HCT116 (cell line): ENCODE results near the gene ELF2. TPM values are rescaled to one million over a fixed set of nuclear protein-coding genes. Genes with fewer than 3 reads are reported as not detected.

Experiments used
- ATAC-seq: fragments of 200-7000 bp; cut with Tn5 transposase; 2 replicates; pipeline ENCODE4 v1.9.1; 2020; ENCODE audit warnings: mild to moderate bottlenecking, moderate library complexity
- BruUV-seq: library from RNA; stranded (reverse); fragments of 400-500 nt; replicated peaks from 2 replicates; lab custom pipeline; 2021; lab: Mats Ljungman, UMichigan
- CTCF ChIA-PET: fragments of 300-600 bp; sonication (Branson Sonifier 250); formaldehyde crosslinking; loops from one replicate; lab custom pipeline; 2021; ENCODE audit warnings: antibody characterized with exemption; lab: Charles Lee
- POLR2A ChIA-PET: fragments of 300-600, 350-600 bp; sonication (Branson Sonifier 250); formaldehyde crosslinking; loops from one replicate; lab custom pipeline; 2021; ENCODE audit warnings: antibody characterized with exemption; lab: Charles Lee
- RAD21 ChIA-PET, 2 experiments: fragments of 300-600 bp; sonication (Branson Sonifier 250); formaldehyde crosslinking; loops; one replicate each; lab custom pipeline; 2023; ENCODE audit warnings: low total read pairs in 2 of 2; ENCODE audit not compliant: uncharacterized antibody in 2 of 2, unreplicated experiment in 2 of 2, low non-redundant PET in 1 of 2; lab: Charles Lee
- DNase-seq: peaks from one replicate; pipeline ENCODE4 v3.0.0-alpha.2; 2010; ENCODE audit warnings: low read depth, low spot score
- H2AFZ ChIP-seq: fragments of 200-600 bp; shearing (Covaris generic), sonication (generic); 2 replicates; pipeline ENCODE4 v1.6.1; 2017; ENCODE audit warnings: low read depth, mixed run types, mixed read lengths, antibody characterized with exemption, low read length; ENCODE audit not compliant: poor library complexity, severe bottlenecking
- H3K27ac ChIP-seq: 2 replicates; pipeline ENCODE4 v1.5.1; 2012; ENCODE audit warnings: low read depth, low read length
- H3K27me3 ChIP-seq: fragments of 200-600 bp; sonication (generic); 2 replicates; pipeline ENCODE4 v1.6.1; 2016; ENCODE audit warnings: mixed run types, low read length, mixed read lengths; ENCODE audit not compliant: insufficient read depth
- H3K36me3 ChIP-seq, 2 experiments: fragments of 200-500 bp in 1 of 2; fragments of 200-600 bp in 1 of 2; sonication (Bioruptor generic) in 1 of 2; sonication (generic) in 1 of 2; 2 replicates each; pipeline versions ENCODE4 v1.5.1 to v1.6.1; 2014 to 2016; ENCODE audit warnings: low read length in 2 of 2, inconsistent platforms in 1 of 2, mixed read lengths in 1 of 2, mixed run types in 1 of 2; ENCODE audit not compliant: insufficient read depth in 2 of 2, control insufficient read depth in 1 of 2
- H3K4me1 ChIP-seq, 2 experiments: fragments of 200-600 bp in 1 of 2; sonication (generic) in 1 of 2; 2 replicates each; pipeline versions ENCODE4 v1.5.1 to v1.6.1; 2012 to 2017; ENCODE audit warnings: low read length in 2 of 2, inconsistent platforms in 1 of 2, mild to moderate bottlenecking in 1 of 2, mixed read lengths in 1 of 2, mixed run types in 1 of 2, moderate library complexity in 1 of 2; ENCODE audit not compliant: insufficient read depth in 2 of 2, control insufficient read depth in 1 of 2
- H3K4me2 ChIP-seq: fragments of 200-600 bp; sonication (generic); 2 replicates; pipeline ENCODE4 v1.6.1; 2017; ENCODE audit warnings: mixed run types, low read length, mixed read lengths
- H3K4me3 ChIP-seq, 2 experiments: fragments of 200-600 bp in 1 of 2; sonication (generic) in 1 of 2; replicated peaks in 1 of 2; 2 replicates each; pipeline ENCODE4 v1.5.1; 2011 to 2016; ENCODE audit warnings: low read length in 2 of 2, control low read depth in 1 of 2, low read depth in 1 of 2, mild to moderate bottlenecking in 1 of 2, mixed read lengths in 1 of 2, mixed run types in 1 of 2
- H3K79me2 ChIP-seq: fragments of 200-600 bp; sonication (generic); 2 replicates; pipeline ENCODE4 v1.6.1; 2017; ENCODE audit warnings: mild to moderate bottlenecking, mixed run types, low read length, moderate library complexity, mixed read lengths; ENCODE audit not compliant: insufficient read depth
- H3K9ac ChIP-seq: fragments of 200-600 bp; sonication (generic); 2 replicates; pipeline ENCODE4 v1.6.1; 2016; ENCODE audit warnings: low read length, mixed read lengths
- H3K9me2 ChIP-seq: fragments of 200-600 bp; sonication (generic), shearing (Covaris generic); 2 replicates; pipeline ENCODE4 v1.6.1; 2017; ENCODE audit warnings: mixed run types, mild to moderate bottlenecking, moderate library complexity; ENCODE audit not compliant: insufficient read depth
- H3K9me3 ChIP-seq, 2 experiments: fragments of 200-500 bp in 1 of 2; fragments of 200-600 bp in 1 of 2; sonication (Bioruptor generic) in 1 of 2; sonication (generic) in 1 of 2; 2 replicates each; pipeline ENCODE4 v1.6.1; 2014 to 2017; ENCODE audit warnings: low read length in 2 of 2, mixed read lengths in 2 of 2, inconsistent platforms in 1 of 2, low read depth in 1 of 2, mild to moderate bottlenecking in 1 of 2, mixed run types in 1 of 2, moderate library complexity in 1 of 2; ENCODE audit not compliant: control insufficient read depth in 1 of 2, insufficient read depth in 1 of 2
- H4K20me1 ChIP-seq: fragments of 200-600 bp; sonication (generic), shearing (Covaris generic); 2 replicates; pipeline ENCODE4 v1.6.1; 2017; ENCODE audit warnings: mixed run types, mild to moderate bottlenecking, moderate library complexity; ENCODE audit not compliant: insufficient read depth
- CBX3 ChIP-seq: IDR thresholded peaks from 2 replicates; pipeline ENCODE4 v1.6.1; 2012; ENCODE audit warnings: low read depth
- CEBPB ChIP-seq: IDR thresholded peaks from 2 replicates; pipeline ENCODE4 v1.6.1; 2012; ENCODE audit warnings: low read depth
- ELF1 ChIP-seq: IDR thresholded peaks from 2 replicates; pipeline ENCODE4 v1.6.1; 2012; ENCODE audit warnings: low read depth, borderline replicate concordance
- JUND ChIP-seq: IDR thresholded peaks from 2 replicates; pipeline ENCODE4 v1.6.1; 2012
- MAX ChIP-seq: IDR thresholded peaks from 2 replicates; pipeline ENCODE4 v1.6.1; 2012
- POLR2AphosphoS5 ChIP-seq: IDR thresholded peaks from 2 replicates; pipeline ENCODE4 v1.6.1; 2011; ENCODE audit warnings: mild to moderate bottlenecking, low read depth, low read length, moderate library complexity
- SIN3A ChIP-seq: IDR thresholded peaks from 2 replicates; pipeline ENCODE4 v1.6.1; 2012; ENCODE audit warnings: low read depth
- ZBTB33 ChIP-seq: IDR thresholded peaks from 2 replicates; pipeline ENCODE4 v1.6.1; 2011; ENCODE audit warnings: mild to moderate bottlenecking, low read length, moderate library complexity; ENCODE audit not compliant: insufficient replicate concordance; ENCODE audit errors: extremely low read depth
- ZFX ChIP-seq: fragments of 450-650 bp; IDR thresholded peaks from 2 replicates; pipeline ENCODE4 v1.6.1; 2017
- intact Hi-C: fragments of 100-400 bp; cut with micrococcal nuclease; formaldehyde crosslinking; loops from 2 replicates; pipeline ENCODE4 v1.10.0; 2022
- total RNA-seq: library from RNA; stranded (reverse); gene quantifications from one replicate; pipeline ENCODE4 v1.2.1, GENCODE V29; 2021; ENCODE audit not compliant: unreplicated experiment
- TF ChIP-seq, protein P1 (sequence below): IDR thresholded peaks from 2 replicates; pipeline ENCODE4 v1.6.1; 2012; ENCODE audit warnings: low read depth

ELF2 gene
- total RNA-seq, 1 experiment from 2014 or later, result 28.2 TPM

GRCh38 chr4:139137763-139138162, 39.3 kb downstream of the ELF2 start:
- Histone ChIP-seq H3K27ac (no peak overlapping the region), H3K9ac (no peak overlapping the region), H2AFZ (no peak overlapping the region), H3K27me3 (no peaks in the 10 kb centered on the region), H3K9me3 (no peaks in the 10 kb centered on the region), H3K79me2 (no peaks in the 10 kb centered on the region), H3K4me1 (no peaks in the 10 kb centered on the region), H4K20me1 (no peaks in the 10 kb centered on the region), H3K4me3 (no peak overlapping the region), H3K36me3 (no peaks in the 10 kb centered on the region), H3K4me2 (no peak overlapping the region), H3K9me2 (no peaks in the 10 kb centered on the region)
- ChIA-PET RAD21 (no interaction called here), POLR2A (no interaction called here), CTCF (no interaction called here)
- no TSS peak for BruUV-seq
- intact Hi-C loops, result no loop called here
- DNase-seq (no peak), ATAC-seq (no peak)
- TF ChIP-seq CEBPB, result no peak
- no peak for TF ChIP-seq ZFX
- TF ChIP-seq, protein P1, sequence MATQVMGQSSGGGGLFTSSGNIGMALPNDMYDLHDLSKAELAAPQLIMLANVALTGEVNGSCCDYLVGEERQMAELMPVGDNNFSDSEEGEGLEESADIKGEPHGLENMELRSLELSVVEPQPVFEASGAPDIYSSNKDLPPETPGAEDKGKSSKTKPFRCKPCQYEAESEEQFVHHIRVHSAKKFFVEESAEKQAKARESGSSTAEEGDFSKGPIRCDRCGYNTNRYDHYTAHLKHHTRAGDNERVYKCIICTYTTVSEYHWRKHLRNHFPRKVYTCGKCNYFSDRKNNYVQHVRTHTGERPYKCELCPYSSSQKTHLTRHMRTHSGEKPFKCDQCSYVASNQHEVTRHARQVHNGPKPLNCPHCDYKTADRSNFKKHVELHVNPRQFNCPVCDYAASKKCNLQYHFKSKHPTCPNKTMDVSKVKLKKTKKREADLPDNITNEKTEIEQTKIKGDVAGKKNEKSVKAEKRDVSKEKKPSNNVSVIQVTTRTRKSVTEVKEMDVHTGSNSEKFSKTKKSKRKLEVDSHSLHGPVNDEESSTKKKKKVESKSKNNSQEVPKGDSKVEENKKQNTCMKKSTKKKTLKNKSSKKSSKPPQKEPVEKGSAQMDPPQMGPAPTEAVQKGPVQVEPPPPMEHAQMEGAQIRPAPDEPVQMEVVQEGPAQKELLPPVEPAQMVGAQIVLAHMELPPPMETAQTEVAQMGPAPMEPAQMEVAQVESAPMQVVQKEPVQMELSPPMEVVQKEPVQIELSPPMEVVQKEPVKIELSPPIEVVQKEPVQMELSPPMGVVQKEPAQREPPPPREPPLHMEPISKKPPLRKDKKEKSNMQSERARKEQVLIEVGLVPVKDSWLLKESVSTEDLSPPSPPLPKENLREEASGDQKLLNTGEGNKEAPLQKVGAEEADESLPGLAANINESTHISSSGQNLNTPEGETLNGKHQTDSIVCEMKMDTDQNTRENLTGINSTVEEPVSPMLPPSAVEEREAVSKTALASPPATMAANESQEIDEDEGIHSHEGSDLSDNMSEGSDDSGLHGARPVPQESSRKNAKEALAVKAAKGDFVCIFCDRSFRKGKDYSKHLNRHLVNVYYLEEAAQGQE, result no peak
- no peak for TF ChIP-seq JUND
- no peak for TF ChIP-seq CBX3
- no peak for TF ChIP-seq MAX
- TF ChIP-seq POLR2AphosphoS5, result no peak
- no peak for TF ChIP-seq SIN3A
- TF ChIP-seq ZBTB33, result no peak
- TF ChIP-seq ELF1, result no peak
